ENCODE results near the gene ERBIN.

GRCh38 chr5:65910711-65911110, 15.7 kb upstream of the ERBIN start:
- TF ChIP-seq EZH2phosphoT487 (conservative IDR thresholded peaks at IDR 0.05; ENCODE audit: low read length) (no peak), CTCF (IDR thresholded peaks at IDR 0.05; ENCODE audit: insufficient read depth, low read length, poor library complexity, severe bottlenecking) (no peak)
